HG03378 (cell line): ENCODE data around the gene LRMDA.
"Not testable (repeated sequence)": the region's sequence is repeated elsewhere in the genome, so short reads cannot be mapped to it uniquely, and the experiment has no call there.

ENCODE experiments used
- ATAC-seq: cut with Tn5 transposase; IDR thresholded peaks from one replicate; pipeline ENCODE4 v1.9.1; 2021; ENCODE audit warnings: mild to moderate bottlenecking, moderate library complexity; ENCODE audit not compliant: unreplicated experiment

Gene LRMDA

DNA sequence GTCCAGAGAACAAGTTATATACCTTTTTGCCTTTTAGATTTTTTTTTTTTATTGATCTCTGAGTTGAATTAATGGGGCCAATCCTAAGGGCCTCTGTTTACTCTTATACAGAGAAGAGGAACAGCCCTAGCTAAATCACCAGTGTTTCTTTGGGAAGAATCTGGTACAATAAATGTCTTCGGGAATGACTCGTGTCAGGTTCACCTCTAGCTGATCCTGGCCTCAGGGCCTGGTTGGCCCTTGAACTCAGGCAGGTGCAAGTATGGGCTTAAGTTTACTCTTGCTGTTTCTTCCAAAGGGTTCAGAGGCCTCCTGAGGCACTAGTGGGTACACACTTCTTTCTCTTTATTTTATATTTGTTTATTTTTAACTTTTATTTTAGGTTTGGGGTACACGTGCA, 71.0 kb downstream of the LRMDA start:
- ATAC-seq = no peak

DNA sequence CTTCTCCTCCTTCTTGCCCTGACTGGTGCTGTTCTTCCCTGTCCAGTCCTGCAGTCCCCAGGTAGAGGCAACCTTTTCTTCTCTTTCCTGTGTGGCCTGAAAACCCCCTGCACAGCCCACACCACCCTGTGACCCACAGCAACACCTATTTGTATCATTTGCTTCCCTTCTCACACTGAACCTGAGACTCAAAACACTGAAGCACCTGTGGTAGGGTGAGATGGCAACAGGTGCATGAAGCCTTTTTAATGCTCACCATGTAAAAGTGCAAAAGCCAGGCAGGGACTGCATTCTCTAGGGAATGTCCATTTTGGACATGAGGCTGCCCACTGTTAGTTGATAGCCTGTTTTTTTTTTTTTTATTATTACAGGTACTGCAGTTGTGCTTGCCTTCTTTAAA, 71.4 kb downstream of the LRMDA start:
- ATAC-seq = no peak

DNA sequence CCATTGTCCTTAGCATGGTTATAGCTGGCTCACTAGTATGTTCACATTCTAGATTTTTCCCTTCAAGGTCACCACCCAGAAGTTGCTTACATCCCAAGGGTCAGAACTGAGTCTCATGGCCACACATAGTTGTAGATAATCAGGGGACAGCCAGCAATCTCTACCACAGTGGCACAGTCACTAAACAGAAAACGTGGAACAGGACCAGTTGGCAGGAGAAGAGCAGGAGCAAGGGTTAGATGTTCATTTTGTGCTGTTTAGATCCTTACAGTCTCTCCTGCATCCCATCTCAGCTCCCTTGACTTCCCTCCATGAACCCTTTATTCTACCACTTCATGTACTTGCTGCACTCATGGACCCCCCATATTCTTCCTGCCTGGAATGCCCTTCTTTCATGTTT, 73.9 kb downstream of the LRMDA start:
- ATAC-seq = no peak

DNA sequence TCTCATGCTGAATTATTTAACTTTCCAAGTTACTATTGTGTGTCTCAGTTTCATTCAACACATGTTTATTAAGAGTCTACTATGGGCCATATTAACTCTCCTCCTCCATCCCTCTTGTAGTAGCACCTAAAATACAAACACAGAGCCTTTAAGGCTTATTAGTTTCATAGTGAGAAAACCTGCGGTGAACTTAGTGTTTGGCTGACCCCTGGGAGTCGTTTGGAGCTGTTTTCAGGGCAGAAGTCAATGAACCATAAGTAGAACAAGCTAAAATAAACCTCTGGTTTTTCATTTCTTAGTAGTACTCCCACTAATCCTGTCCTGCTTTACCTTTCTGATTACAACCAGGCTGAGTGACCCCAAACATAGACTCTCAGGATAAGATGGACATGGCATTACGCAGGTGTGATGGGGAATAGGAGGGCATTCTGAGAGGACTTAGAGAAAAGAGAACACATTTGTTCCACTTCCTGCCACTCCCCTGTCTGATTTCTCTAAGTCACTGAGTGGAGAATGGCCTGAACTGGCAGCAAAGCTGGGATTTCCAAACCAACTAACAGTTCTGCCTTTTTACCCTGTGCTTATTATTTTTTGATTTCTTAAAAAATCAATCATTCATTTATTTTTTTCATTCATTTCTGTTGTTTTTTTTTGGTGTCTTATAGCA, 74.5 kb downstream of the LRMDA start:
- no peak for ATAC-seq

DNA sequence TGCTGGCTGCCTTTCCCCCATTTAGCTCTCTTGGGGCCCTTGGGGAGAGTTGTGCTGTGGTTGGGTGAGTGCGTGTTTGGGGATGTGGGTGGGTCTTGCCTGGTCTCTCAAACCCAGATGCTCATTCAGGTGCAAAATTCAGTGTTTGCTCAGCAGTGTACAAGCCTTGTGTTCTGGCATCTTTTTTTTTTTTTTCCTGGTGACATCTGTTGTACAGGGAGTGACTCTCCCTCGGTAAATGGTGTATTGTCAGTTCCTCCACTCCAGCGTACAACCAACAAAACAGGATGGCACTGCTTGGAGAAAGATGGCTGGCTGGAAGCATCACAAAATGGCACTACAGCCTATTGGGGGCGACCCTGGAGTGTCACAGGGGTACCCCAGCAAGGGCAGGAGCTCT, 75.5 kb downstream of the LRMDA start:
- ATAC-seq = no peak

DNA sequence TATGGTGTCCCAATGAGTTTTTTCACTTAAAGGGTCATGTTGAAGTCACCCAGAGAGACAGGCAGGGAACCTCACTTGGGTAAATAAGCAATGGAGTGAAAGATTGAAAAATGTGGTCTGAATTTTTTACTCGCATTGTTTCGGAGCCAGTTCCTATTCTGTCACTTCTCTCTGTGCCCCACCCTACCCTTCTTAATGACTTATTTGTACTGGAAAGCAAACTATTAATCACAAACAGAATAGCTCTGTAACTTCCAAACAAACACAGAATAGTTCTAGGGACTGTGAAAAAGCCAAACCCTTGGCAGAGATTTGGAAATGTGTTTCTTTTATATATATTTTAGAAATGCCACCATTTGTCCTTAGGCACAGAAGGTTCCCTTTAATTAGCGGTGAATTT, 76.0 kb downstream of the LRMDA start:
- ATAC-seq = no peak

DNA sequence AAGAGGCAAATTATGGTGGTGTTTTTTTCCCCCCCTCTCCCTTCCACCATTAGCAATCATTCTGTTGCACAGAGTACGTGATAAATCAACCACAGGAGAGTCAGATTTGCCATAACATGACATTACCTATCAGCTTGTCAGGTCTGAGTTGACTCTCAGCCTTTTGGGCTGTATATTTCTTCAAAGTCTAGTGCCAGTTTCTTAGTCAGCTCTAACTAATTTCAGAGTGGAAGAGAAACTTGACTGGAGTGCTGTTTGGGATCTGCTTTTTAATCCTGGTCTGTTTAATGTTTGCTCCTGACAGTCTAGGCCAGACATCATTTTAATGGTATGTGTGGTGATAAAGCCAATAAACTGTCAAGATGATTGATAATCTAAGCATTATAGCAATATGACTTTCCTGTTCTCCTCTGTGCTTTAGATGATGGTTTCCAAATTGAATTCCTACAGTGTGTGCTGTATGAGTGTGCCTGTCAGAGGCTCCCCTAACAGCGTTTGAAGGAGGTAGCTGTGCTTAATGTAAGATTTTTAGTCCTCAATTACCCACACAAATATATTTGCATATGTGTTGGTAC, 76.9 kb downstream of the LRMDA start:
- ATAC-seq = no peak

DNA sequence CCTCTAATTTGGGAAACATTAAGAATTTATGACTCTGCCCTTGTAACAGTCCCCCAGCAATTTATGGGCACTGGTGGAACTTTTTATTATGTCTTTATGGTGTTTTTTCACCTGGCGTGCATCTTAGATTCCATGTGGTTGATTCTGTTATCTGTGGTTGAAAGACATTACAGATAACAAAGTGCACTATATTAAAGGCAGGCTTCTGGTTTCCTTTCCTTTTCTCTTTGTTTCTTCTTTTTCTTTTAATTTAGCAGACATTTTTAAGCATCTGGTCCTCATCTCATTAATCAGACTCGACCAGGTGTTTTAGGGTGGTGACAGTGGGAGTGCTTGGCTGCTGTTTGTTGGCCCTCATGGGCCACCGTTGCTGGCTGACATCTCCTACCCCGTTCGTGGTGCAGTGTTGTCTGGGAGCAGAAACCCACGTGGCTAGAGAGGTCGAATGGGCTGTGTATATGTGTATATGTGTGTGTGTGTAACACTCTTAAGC, 77.4 kb downstream of the LRMDA start:
- no peak for ATAC-seq

DNA sequence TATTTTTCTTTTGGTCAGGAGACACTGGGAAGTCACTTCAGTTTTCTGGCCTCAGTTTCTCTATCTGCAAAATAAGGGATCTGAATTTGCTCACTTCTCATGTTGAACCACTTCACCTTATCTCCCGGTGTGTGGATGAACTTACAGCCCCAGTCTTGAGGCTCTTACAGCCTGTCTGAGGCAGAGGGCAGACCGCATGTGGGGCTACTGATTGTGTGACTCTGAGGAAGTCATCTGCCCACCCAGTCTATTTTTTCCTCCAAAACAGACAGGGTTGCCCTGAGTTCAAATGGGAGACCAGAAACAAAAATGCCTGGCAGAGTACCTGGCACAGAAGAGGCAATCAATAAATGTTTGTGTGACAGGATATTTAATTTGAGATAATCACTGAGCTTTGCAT, 78.3 kb downstream of the LRMDA start:
- no peak for ATAC-seq

DNA sequence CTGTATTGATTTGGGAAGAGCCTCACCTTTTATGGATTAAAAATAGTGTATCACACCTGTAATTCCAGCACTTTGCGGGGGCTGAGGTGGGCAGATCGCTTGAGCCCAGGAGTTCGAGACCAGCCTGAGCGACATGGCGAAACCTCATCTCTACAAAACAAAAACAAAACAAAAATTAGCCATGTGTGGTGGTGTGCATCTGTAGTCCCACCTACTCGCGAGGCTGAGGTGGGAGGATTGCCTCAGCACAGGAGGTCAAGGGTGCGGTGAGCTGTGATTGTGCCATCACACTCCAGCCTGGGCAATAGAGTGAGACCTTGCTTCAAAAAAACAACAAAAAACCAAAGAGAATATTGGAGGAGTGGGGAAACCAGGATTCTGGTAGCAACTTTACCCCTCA, 79.6 kb downstream of the LRMDA start:
- no peak for ATAC-seq

DNA sequence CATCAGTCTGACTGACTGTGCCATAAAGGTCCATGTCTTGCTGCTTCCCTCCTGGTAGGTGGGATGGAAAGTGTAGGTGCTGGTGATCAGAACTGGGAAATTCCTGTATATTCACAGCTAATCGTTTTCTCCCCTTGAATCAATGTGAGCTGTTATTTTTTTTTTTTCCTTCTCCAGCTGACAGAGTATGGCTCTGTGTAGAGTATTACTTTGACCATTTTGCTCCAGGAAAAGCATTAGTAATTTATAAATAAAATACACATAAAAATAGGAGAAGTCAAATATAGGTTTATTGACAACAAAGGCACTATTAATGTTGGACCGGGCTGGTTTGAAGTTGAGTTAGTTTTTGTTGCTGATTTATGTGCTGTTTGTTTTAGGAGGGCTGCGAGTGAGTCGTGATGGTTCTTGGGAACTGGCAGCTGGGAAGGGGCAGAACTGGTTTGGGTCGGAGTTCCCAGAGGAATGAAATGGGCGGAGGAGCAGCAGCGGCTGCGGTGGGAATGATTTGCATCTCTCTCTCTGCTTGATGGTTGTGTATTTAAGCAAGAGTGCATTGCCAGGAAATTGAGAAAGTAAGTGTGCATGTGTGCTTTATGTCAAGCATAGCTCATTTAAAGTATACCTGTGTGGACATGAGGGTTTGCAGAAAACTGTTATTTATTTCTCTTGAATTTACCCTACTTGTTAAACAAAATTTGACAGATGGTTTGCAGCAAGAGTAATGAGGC, 80.9 kb downstream of the LRMDA start:
- ATAC-seq = no peak

DNA sequence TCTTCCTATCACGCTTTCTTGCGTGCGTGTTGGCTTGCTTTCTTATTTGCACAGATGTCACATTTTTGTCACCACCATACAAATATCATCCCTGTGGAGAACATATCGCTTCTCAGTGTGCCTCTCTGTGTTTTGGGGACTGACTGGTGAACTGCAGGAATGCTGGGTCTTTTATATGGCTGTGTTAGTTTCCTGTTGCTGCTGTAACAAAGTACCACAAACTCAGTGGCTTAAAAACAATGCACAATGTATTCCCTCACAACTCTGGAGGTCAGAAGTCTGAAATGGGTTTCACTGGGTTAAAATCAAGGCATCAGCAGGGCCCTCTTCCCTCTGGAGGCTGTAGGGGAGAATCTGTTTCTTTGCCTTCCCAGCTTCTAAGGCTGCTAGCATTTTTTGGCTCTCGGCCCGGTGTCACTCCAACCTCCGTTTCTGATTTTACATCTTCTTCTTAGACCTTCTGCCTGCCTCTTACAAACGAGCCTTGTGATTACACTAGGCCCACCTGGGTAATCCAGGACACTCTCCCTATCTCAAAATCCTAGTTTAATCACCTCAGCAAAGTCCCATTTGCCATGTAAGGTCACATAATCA, 82.0 kb downstream of the LRMDA start:
- no peak for ATAC-seq

DNA sequence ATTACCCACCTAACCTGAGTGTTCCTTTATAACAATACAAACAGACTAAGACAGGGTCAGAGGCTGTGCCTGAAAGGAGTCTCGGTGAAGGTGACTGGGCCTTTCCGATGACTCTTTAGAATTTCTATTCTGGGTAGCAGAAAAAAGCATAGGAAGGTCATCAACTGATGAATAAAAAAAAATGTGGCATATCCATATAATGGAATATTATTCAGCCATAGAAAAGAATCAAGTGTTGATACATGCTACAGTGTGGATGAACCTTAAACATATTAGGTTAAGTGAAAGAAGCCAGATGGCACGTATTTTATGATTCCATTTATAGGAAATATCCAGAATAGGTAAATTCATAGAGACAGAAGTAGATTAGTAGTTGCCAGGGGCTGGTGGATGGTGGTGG, 83.4 kb downstream of the LRMDA start:
- ATAC-seq = no peak

DNA sequence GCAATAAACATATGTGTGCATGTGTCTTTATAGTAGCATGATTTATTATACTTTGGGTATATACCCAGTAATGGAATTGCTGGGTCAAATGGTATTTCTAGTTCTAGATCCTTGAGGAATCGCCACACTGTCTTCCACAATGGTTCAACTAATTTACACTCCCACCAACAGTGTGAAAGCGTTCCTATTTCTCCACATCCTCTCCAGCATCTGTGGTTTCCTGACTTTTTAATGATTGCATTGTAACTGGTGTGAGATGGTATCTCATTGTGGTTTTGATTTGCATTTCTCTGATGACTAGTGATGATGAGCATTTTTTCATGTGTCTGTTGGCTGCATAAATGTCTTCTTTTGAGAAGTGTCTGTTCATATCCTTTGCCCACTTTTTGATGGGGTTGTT, 84.7 kb downstream of the LRMDA start:
- ATAC-seq = not testable (repeated sequence)

DNA sequence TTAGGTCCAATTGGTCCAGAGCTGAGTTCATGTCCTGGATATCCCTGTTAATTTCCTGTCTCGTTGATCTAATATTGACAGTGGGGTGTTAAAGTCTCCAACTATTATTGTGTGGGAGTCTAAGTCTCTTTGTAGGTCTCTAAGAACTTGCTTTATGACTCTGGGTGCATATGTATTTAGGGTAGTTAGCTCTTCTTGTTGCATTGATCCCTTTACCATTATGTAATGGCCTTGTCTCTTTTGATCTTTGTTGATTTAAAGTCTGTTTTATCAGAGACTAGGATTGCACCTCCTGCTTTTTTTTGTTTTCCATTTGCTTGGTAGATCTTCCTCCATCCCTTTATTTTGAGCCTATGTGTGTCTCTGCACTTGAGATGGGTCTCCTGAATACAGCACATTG, 87.8 kb downstream of the LRMDA start:
- ATAC-seq = not testable (repeated sequence)

DNA sequence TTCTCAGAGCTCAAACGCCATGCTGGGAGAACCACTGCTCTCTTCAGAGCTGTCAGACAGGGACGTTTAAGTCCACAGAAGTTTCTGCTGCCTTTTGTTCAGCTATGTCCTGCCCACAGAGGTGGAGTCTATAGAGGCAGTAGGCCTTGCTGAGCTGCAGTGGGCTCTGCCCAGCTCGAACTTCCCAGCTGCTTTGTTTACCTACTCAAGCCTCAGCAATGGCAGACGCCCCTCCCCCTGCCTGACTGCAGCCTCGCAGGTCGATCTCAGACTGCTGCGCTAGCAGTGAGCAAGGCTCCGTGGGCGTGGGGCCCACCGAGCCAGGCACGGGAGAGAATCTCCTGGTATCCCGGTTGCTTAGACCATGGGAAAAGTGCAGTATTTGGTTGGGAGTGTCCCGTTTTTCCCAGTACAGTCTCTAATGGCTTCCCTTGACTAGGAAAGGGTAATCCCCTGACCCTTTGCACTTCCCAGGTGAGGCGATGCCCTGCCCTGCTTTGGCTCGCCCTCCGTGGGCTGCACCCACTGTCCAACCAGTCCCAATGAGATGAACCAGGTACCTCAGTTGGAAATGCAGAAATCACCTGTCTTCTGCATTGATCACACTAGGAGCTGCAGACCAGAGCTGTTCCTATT, 89.9 kb downstream of the LRMDA start:
- not testable (repeated sequence) for ATAC-seq

DNA sequence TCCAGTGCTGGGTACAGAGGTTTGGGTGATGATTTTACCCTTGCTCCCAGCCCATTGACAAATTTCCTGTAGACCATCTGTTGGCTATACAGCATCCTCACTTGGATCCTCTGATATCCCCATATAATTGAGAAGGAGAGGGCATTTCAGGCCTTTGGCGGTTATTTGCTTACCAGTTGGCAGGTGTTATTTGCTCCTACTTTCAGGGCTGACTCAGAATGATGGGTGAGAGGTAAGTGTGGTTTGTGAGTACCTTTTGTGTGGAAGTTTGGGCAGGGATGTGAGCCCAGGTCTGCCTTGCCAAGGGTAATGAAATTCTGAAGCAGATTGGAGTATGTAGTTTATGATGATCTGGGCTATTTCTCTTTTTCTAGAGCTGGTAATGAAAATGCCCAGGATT, 93.6 kb downstream of the LRMDA start:
- no peak for ATAC-seq

DNA sequence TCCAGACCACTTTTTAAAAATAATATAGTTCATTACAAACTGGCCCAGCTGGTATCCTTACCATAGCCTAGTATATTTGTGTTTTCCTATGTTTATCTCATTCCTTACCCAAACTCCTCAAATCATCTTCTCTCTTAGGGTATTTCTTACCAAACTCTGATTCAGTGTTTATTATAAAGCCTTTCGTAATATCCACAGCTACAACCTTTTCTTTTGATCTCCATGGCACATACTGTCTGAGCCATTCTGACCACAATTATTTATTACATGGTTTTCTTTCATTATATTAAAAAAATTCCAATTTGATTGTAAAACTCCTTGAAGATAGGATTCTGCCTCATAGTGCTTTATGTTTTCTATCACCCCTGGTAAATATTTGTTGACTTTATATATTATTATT, 94.2 kb downstream of the LRMDA start:
- no peak for ATAC-seq

DNA sequence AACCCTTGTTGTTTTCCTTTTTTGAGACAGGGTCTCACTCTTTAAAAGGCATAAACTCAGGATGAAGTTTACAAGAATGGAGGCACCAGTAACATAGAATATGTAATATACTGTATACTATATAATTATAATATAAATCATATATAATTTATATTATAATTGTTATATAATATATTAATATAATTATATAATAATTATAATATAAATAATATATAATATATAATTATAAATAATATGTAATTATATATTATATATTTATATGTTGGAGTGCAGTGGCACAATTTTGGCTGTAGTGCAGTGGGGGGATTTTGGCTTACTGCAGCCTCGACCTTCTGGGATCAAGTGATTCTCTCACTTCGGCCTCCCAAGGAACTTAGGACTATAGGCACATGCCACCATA, 96.1 kb downstream of the LRMDA start:
- no peak for ATAC-seq

DNA sequence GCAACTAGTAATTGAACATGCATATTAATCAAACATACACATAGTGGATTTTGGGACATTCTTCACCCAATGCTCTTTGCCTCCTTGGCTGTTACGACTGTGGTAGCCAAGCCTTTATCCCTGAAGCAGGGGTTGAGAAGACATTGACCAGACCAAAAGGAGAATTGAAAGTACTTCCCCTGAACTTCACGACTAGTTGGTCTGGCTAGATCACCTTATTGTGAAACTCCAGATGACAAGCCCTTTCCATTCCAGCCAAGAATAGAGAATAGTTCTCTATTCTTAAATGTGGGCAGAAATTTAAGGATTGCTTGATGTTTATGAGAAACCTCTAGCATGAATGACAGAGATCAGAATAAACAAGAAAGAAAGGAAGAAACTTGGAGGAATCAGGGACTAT, 97.0 kb downstream of the LRMDA start:
- no peak for ATAC-seq

DNA sequence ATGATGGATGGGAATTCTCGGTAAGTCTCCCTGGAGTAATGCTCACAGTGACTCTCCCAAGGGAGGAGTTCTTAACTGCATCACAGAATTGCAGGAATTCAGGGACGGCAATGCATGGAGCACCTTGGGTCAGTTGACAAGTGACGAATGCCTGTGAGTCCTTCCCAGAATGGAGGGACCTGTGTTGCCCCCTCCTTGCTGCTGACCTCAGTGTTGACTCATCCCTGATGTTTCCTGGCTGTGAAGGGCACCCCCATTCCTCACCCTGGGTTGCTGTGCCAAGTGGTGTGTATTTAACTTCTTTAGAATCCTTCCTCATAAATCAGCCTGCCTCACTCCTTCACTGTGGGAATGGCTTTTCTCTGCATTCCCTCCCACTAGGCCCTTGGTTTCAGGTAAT, 98.9 kb downstream of the LRMDA start:
- no peak for ATAC-seq
